22Rv1 (cell line): ENCODE data around the gene SHANK2.

Experiments used
- H3K27ac ChIP-seq: fragments of 450-650 bp; 2 replicates; pipeline ENCODE4 v1.5.1; 2017
- ZFX ChIP-seq: fragments of 450-650 bp; IDR thresholded peaks from 2 replicates; pipeline ENCODE4 v1.6.1; 2017; ENCODE audit warnings: antibody characterized with exemption, borderline replicate concordance
- TF ChIP-seq, protein P1 (sequence below): fragments of 450-650 bp; IDR thresholded peaks from 2 replicates; pipeline ENCODE4 v1.5.1; 2017; ENCODE audit warnings: mild to moderate bottlenecking

The SHANK2 gene

DNA sequence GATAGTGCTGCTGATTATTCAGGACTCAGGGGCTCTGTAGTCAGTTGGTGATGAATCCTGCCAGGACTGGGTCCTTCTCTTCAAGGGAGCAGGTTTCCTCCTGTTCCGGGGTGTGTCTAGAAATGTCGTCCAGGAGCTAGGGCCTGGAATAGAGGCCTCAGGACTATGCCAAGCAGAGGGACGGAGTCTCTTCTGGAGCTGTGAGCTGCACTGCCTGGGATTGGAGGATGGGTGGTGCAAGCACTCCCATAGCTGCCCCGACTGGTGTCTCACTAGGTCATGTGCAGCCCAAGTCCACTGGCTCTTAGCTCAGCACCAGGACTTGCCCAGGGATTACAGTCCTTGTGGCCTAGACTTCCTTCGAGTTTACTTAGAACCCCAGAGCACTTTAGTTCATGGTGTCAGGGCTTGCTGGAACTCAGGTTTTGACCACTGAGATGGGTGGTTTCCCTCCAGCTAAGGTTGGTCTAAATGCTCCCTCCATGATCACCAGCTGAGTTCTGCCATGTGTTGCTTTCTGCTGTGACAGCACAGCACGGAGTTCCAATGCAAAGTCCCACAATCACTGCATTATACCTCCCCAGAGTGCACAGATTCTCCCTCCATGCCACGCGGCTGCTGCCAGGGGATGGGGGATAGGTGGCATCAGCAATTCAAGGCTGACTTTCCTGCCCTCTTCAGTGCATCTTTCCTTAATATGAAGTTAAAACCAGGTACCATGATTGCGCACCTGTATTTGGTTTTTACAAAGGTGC is 42.6 kb upstream of the SHANK2 start:
- H3K27ac ChIP-seq, result no peak overlapping the region
- TF ChIP-seq, protein P1, sequence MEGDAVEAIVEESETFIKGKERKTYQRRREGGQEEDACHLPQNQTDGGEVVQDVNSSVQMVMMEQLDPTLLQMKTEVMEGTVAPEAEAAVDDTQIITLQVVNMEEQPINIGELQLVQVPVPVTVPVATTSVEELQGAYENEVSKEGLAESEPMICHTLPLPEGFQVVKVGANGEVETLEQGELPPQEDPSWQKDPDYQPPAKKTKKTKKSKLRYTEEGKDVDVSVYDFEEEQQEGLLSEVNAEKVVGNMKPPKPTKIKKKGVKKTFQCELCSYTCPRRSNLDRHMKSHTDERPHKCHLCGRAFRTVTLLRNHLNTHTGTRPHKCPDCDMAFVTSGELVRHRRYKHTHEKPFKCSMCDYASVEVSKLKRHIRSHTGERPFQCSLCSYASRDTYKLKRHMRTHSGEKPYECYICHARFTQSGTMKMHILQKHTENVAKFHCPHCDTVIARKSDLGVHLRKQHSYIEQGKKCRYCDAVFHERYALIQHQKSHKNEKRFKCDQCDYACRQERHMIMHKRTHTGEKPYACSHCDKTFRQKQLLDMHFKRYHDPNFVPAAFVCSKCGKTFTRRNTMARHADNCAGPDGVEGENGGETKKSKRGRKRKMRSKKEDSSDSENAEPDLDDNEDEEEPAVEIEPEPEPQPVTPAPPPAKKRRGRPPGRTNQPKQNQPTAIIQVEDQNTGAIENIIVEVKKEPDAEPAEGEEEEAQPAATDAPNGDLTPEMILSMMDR, result no peak
- no peak for TF ChIP-seq ZFX

DNA sequence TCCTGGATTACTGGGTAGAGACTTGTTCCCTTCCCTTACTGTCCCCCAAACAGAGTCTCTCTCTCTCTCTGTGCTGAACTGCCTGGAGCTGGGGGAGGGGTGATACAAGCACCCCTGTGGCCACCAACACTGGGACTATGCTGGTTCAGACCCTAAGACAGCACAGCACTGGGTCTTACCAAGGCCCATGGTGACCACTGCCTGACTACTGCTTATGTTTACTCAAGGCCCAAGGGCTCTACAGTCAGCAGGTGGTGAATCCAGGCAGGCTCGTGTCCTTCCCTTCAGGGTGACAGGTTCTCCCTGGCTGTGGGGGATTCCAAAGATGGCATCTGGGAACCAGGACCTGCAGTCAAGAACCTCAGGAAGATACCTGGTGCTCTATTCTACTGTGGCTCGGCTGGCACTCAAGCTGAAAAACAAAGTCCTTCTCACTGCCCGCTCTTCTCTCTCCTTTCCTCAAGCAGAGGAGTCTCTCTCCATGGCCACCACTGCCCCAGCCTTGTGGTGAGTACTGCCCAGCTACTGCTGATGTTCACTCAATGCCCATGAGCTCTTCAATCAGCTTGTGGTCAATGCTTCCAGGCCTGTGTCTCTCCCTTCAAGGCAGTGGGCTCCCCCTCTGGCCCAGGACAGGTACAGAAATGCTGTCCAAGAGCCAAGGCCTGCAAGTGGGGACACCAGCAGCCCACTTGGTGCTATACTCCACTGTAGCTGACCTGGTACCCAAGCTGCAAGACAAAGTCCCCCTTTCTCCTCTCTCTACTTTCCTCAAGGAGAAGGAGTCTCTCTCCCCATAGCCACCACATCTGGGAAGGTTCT is 41.8 kb upstream of the SHANK2 start:
- no peak overlapping the region for H3K27ac ChIP-seq
- TF ChIP-seq ZFX, result no peak
- TF ChIP-seq, protein P1, result no peak

DNA sequence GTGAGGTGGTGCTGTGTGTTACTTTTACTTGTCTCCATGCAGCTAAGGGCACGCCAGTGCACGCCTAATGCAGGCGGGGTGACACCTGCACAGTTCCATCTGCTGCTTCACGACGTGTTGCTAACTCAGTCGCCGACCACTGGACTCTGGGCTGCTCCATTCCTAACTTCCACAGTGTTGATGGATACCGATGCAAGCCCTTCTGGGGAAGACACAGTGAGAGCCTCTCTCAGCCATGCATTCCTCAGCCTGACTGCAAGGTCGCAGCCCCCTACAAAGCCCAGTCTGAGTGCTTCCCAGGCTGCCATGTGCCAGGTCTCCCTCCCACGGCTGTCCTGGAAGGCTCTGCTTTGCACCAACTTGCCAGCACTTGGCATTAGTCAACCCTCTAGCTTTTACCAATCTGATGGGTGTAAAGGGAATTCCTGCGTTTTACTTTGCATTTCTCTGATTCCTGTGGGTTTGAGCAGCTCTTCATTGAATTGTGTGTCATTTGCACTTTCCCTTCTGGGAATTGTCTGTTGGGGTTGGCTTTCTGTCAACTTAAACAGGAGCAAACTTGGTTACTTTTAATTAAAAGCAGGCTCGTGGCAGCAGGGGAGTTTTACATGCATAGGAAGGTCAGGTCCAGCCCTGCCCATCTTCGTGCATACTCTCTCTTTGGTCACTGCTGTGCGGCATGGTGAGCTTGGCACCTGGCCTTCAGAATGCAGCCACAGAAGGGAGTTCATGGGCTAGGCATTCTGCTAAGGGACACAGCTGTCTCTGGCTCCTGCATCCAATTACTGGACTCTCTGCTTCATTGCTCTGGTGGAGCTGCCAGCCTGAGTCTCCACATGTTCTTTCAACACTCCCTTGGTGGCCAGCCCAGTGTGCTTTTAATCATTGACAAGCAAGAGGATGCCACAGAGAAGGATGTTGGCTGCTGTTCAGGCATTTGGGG is 34.6 kb upstream of the SHANK2 start:
- TF ChIP-seq, protein P1, result no peak
- TF ChIP-seq ZFX, result no peak
- H3K27ac ChIP-seq, result peak overlapping the region; percentile 74

DNA sequence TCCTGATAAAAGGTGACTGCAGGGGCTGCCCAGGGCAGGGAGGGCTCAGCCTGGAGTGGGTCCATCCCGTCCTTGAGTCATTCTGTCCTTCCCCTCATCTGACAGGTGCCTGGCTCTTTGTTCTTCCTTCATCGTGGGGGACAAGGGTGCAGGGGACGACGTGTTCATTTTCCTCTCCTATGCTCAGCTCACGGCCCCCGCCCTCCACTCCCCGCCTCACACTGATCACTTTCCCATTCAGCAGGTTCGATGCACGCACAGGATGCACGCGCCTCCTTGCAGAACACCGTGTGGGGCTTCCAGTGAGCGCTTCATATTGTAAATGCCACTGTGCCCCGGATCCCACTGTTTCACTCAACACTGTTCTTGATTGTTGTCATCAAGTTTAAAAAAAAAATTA is 32.7 kb upstream of the SHANK2 start:
- no peak for TF ChIP-seq ZFX
- TF ChIP-seq, protein P1, result no peak
- H3K27ac ChIP-seq, result peak overlapping the region; percentile 88

DNA sequence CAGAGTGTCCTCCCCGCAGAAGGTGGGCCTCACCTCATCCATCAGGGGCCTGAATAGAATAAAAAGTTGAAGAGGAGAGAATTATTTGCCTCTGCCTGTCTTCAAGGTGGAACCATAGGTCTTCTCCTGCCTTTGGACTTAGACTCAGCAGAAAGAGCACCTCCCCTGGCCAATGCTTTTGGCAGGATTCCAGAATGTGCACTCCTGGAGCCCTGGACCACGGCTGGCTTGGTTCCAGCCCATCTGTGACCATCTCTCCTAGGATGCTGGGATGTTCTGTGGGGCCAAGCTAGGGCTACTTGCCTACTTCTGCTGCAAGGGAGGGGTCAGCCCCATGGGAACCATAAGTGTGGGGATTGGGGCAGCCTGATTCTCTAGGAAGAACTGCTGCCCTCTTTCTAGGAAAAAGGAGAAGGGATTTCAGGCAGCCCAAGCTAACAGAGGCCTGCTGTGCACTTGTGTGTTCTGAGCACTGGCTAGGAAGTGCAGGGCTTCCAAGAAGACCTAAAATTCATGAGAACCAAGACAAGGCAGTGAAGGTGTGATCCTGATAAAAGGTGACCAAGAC is 32.2 kb upstream of the SHANK2 start:
- TF ChIP-seq ZFX, result no peak
- TF ChIP-seq, protein P1, result no peak

DNA sequence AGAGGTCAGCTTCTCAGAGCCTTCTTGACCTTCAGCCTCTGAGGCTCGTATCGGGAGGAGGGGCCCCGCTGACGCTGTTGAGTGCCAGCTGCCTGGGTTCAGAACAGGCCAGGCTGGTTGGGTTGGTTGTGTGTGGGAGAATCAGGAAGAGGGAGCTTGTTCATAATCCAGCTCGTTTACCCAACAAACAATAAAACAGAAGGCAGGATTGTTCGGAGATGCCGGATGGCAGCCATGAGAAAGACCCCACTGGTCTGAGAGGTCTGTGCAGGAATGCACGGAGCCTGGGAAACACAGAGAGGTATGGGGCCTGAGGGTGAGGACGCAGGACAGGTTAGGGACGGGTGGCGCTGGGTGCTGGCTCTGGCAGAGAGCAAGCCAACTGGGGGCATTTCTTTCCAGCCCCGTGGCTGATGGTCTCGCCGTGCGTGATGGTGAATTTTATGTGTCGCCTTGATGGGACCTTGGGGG is 31.6 kb upstream of the SHANK2 start:
- peak overlapping the region; percentile 88 for H3K27ac ChIP-seq
- TF ChIP-seq ZFX, result no peak
- TF ChIP-seq, protein P1, result no peak

More for the DNA sequence above, 32.2 kb upstream of the SHANK2 start:
- H3K27ac ChIP-seq, result peak overlapping the region; percentile 88
